Tibial nerve (tissue), 4 donors: ENCODE results near the gene RASGEF1C. TPM values are rescaled to one million over a fixed set of nuclear protein-coding genes. Genes with fewer than 3 reads are reported as not detected.

Source experiments
- DNase-seq, 2 donors: peaks; one replicate each; pipeline ENCODE4 v3.0.0-alpha.2; 2019; ENCODE audit warnings: low spot score in 2 of 2
- H3K27ac ChIP-seq, 4 donors: fragments of 200-600 bp; sonication (generic) in 3 of 4; one replicate each; pipeline ENCODE4 v1.5.1; 2017 to 2019; ENCODE audit warnings: mild to moderate bottlenecking in 1 of 4
- H3K27me3 ChIP-seq, 2 donors: fragments of 200-600 bp; sonication (generic) in 1 of 2; one replicate each; pipeline versions ENCODE4 v1.5.1 to v1.6.0; 2017 to 2019
- H3K36me3 ChIP-seq, 3 donors: fragments of 200-600 bp; sonication (generic); one replicate each; pipeline ENCODE4 v1.5.1; 2018 to 2019
- H3K4me1 ChIP-seq, 4 donors: fragments of 200-600 bp; sonication (generic) in 3 of 4; one replicate each; pipeline ENCODE4 v1.5.1; 2017 to 2019
- H3K4me3 ChIP-seq, 4 donors: fragments of 200-600 bp; sonication (generic) in 3 of 4; one replicate each; pipeline ENCODE4 v1.5.1; 2017 to 2019; ENCODE audit warnings: mild to moderate bottlenecking in 1 of 4, moderate library complexity in 1 of 4
- H3K9me3 ChIP-seq, 4 donors: fragments of 200-600 bp; sonication (generic) in 3 of 4; one replicate each; pipeline ENCODE4 v1.5.1; 2017 to 2019
- CTCF ChIP-seq, 5 experiments: fragments of 200-600 bp in 3 of 5; fragments of 450-650 bp in 2 of 5; sonication (generic) in 3 of 5; IDR thresholded peaks; one replicate each; pipeline ENCODE4 v1.5.1; 2016 to 2019; ENCODE audit warnings: antibody characterized with exemption in 5 of 5, mild to moderate bottlenecking in 3 of 5, moderate library complexity in 2 of 5
- EP300 ChIP-seq, 2 donors: sonication (generic); formaldehyde crosslinking; IDR thresholded peaks; one replicate each; pipeline ENCODE4 v1.6.1; 2017; ENCODE audit warnings: antibody characterized with exemption in 2 of 2, mild to moderate bottlenecking in 1 of 2
- POLR2A ChIP-seq, 2 donors: fragments of 450-650 bp; IDR thresholded peaks; one replicate each; pipeline ENCODE4 v1.6.1; 2017; ENCODE audit warnings: antibody characterized with exemption in 2 of 2, mild to moderate bottlenecking in 2 of 2, moderate library complexity in 2 of 2
- WGBS, 2 donors: methylation state at CpG; one replicate each; pipeline ENCODE4 v1.1.5; 2018; 5-methylcytosine and 5-hydroxymethylcytosine counted together
- total RNA-seq, 4 donors: library from RNA; depleted of rRNA; stranded (reverse); fragments of >200 nt; gene quantifications; one replicate each; pipeline ENCODE4 v1.1.0, GENCODE V29; 2016

Gene RASGEF1C
- total RNA-seq, 4 donors from 2014 or later = 2.7 to 12.0 (median 10.4) TPM

GRCh38 chr5:180153099-180153498 is 55.9 kb downstream of the RASGEF1C start:
- Histone ChIP-seq H3K4me3 (no peak overlapping the region), H3K27me3 (no peaks in the 10 kb centered on the region), H3K9me3 (peaks cover 0 to 24% (median 0%) of the 10 kb centered on the region in 4 donors), H3K4me1 (no peaks in the 10 kb centered on the region), H3K27ac (no peak overlapping the region), H3K36me3 (no peaks in the 10 kb centered on the region)
- TF ChIP-seq CTCF (IDR thresholded peaks at IDR 0.05) (no peak), POLR2A (IDR thresholded peaks at IDR 0.05) (no peak), EP300 (IDR thresholded peaks at IDR 0.05) (no peak)
- WGBS, 2 donors = 0% methylated on average over 1 of the region's 1 CpG
- no peak for DNase-seq

GRCh38 chr5:180143656-180144364 is 65.2 kb downstream of the RASGEF1C start:
- TF ChIP-seq EP300 (IDR thresholded peaks at IDR 0.05) = no peak
- no peak for TF ChIP-seq POLR2A (IDR thresholded peaks at IDR 0.05)
- no peak for TF ChIP-seq CTCF (IDR thresholded peaks at IDR 0.05)
- Histone ChIP-seq H3K36me3 (no peaks in the 10 kb centered on the region), H3K9me3 (peaks cover 0 to 32% (median 6%) of the 10 kb centered on the region in 4 donors), H3K27ac (peak overlapping the region in 1 of 4 donors; percentile 69), H3K4me1 (peaks cover 0 to 26% (median 3%) of the 10 kb centered on the region in 4 donors), H3K27me3 (no peaks in the 10 kb centered on the region), H3K4me3 (no peak overlapping the region)
- 77 to 91% methylated on average over 12 to 15 of the region's 16 CpGs for WGBS, 2 donors
- DNase-seq = no peak

- Histone ChIP-seq H3K9me3 (peaks cover 0 to 24% (median 6%) of the 10 kb centered on the region in 4 donors), H3K27ac (peak overlapping the region in 1 of 4 donors; percentile 69), H3K4me1 (peaks cover 0 to 26% (median 3%) of the 10 kb centered on the region in 4 donors), H3K36me3 (no peaks in the 10 kb centered on the region), H3K4me3 (no peak overlapping the region), H3K27me3 (no peaks in the 10 kb centered on the region)
- TF ChIP-seq POLR2A (IDR thresholded peaks at IDR 0.05) (no peak), EP300 (IDR thresholded peaks at IDR 0.05) (no peak), CTCF (IDR thresholded peaks at IDR 0.05) (no peak)
- WGBS, 2 donors = 67 to 74% methylated on average over 7 to 11 of the region's 13 CpGs
- DNase-seq = no peak
Measured at GRCh38 chr5:180142824-180143610, 66.0 kb downstream of the RASGEF1C start.

- DNase-seq = no peak
- no peaks in the 10 kb centered on the region for H3K27me3 ChIP-seq
- WGBS, 2 donors = 57 to 59% methylated on average over 23 of the region's 23 CpGs
Measured at GRCh38 chr5:180142021-180142765, 66.8 kb downstream of the RASGEF1C start.

GRCh38 chr5:180141068-180141660 is 67.8 kb downstream of the RASGEF1C start:
- peaks cover 0 to 26% (median 3%) of the 10 kb centered on the region in 4 donors for H3K4me1 ChIP-seq
- H3K27ac ChIP-seq = peak overlapping the region in 2 of 4 donors; percentile 38 to 69
- H3K27me3 ChIP-seq = no peaks in the 10 kb centered on the region
- H3K36me3 ChIP-seq = no peaks in the 10 kb centered on the region
- TF ChIP-seq CTCF (IDR thresholded peaks at IDR 0.05) (no peak), EP300 (IDR thresholded peaks at IDR 0.05) (no peak), POLR2A (IDR thresholded peaks at IDR 0.05) (no peak)
- peaks cover 0 to 6% (median 0%) of the 10 kb centered on the region in 4 donors for H3K9me3 ChIP-seq
- no peak for DNase-seq
- no peak overlapping the region for H3K4me3 ChIP-seq
- 46 to 56% methylated on average over 14 of the region's 14 CpGs for WGBS, 2 donors

More at GRCh38 chr5:180142021-180142765, 66.8 kb downstream of the RASGEF1C start:
- no peak overlapping the region for H3K4me3 ChIP-seq
- H3K27ac ChIP-seq = peak overlapping the region in 1 of 4 donors; percentile 69
- peaks cover 0 to 17% (median 4%) of the 10 kb centered on the region in 4 donors for H3K9me3 ChIP-seq
- no peak for TF ChIP-seq EP300 (IDR thresholded peaks at IDR 0.05)
- H3K4me1 ChIP-seq = peaks cover 0 to 26% (median 3%) of the 10 kb centered on the region in 4 donors
- H3K36me3 ChIP-seq = no peaks in the 10 kb centered on the region
